ENCODE results near the gene MAPKAPK3.

The MAPKAPK3 gene

GRCh38 chr3:50575372-50575771, 41.6 kb upstream of the MAPKAPK3 start:
- no peaks in the 10 kb centered on the region for H3K9me3 ChIP-seq (ENCODE audit: control insufficient read depth, low read length)
- H3K4me1 ChIP-seq (ENCODE audit: control insufficient read depth, insufficient read depth, low read length, poor library complexity, severe bottlenecking), result no peaks in the 10 kb centered on the region
- H3K27ac ChIP-seq (ENCODE audit: low read depth, low read length, severe bottlenecking), result no peak overlapping the region
- 94 to 98% methylated on average over 4 to 6 of the region's 6 CpGs for WGBS, 2 experiments (ENCODE audit: insufficient coverage in 2 of 2)
- peaks cover 24% of the 10 kb centered on the region for H3K36me3 ChIP-seq (ENCODE audit: control insufficient read depth, insufficient read depth, low read length)
- no peak overlapping the region for H3K4me3 ChIP-seq (ENCODE audit: extremely low read depth, insufficient read depth, low read length, poor library complexity, severe bottlenecking)

- peaks cover 24% of the 10 kb centered on the region for H3K36me3 ChIP-seq (ENCODE audit: control insufficient read depth, insufficient read depth, low read length)
- H3K9me3 ChIP-seq (ENCODE audit: control insufficient read depth, low read length), result no peaks in the 10 kb centered on the region
- H3K27ac ChIP-seq (ENCODE audit: low read depth, low read length, severe bottlenecking), result no peak overlapping the region
- 100% methylated on average over 2 of the region's 2 CpGs; no CpG with 5 or more reads in 1 of the 2 experiments for WGBS, 2 experiments (ENCODE audit: insufficient coverage in 2 of 2)
- H3K4me3 ChIP-seq (ENCODE audit: extremely low read depth, insufficient read depth, low read length, poor library complexity, severe bottlenecking), result no peak overlapping the region
- H3K4me1 ChIP-seq (ENCODE audit: control insufficient read depth, insufficient read depth, low read length, poor library complexity, severe bottlenecking), result no peaks in the 10 kb centered on the region
Measured at GRCh38 chr3:50577348-50577747, 39.6 kb upstream of the MAPKAPK3 start.

- H3K4me1 ChIP-seq (ENCODE audit: control insufficient read depth, insufficient read depth, low read length, poor library complexity, severe bottlenecking), result no peaks in the 10 kb centered on the region
- no peaks in the 10 kb centered on the region for H3K9me3 ChIP-seq (ENCODE audit: control insufficient read depth, low read length)
- H3K27ac ChIP-seq (ENCODE audit: low read depth, low read length, severe bottlenecking), result no peak overlapping the region
- H3K36me3 ChIP-seq (ENCODE audit: control insufficient read depth, insufficient read depth, low read length), result peaks cover 21% of the 10 kb centered on the region
- H3K4me3 ChIP-seq (ENCODE audit: extremely low read depth, insufficient read depth, low read length, poor library complexity, severe bottlenecking), result no peak overlapping the region
- 82 to 94% methylated on average over 6 to 7 of the region's 9 CpGs for WGBS, 2 experiments (ENCODE audit: insufficient coverage in 2 of 2)
Measured at GRCh38 chr3:50580683-50581458, 36.1 kb upstream of the MAPKAPK3 start.

- H3K4me3 ChIP-seq (ENCODE audit: extremely low read depth, insufficient read depth, low read length, poor library complexity, severe bottlenecking), result no peak overlapping the region
- no peak overlapping the region for H3K27ac ChIP-seq (ENCODE audit: low read depth, low read length, severe bottlenecking)
- no peaks in the 10 kb centered on the region for H3K4me1 ChIP-seq (ENCODE audit: control insufficient read depth, insufficient read depth, low read length, poor library complexity, severe bottlenecking)
- H3K36me3 ChIP-seq (ENCODE audit: control insufficient read depth, insufficient read depth, low read length), result peaks cover 17% of the 10 kb centered on the region
- no peaks in the 10 kb centered on the region for H3K9me3 ChIP-seq (ENCODE audit: control insufficient read depth, low read length)
- WGBS, 2 experiments (ENCODE audit: insufficient coverage in 2 of 2), result 100% methylated on average over 1 to 2 of the region's 2 CpGs
Measured at GRCh38 chr3:50581459-50581842, 35.5 kb upstream of the MAPKAPK3 start.

- H3K4me3 ChIP-seq (ENCODE audit: extremely low read depth, insufficient read depth, low read length, poor library complexity, severe bottlenecking), result no peak overlapping the region
- no peaks in the 10 kb centered on the region for H3K4me1 ChIP-seq (ENCODE audit: control insufficient read depth, insufficient read depth, low read length, poor library complexity, severe bottlenecking)
- WGBS, 2 experiments (ENCODE audit: insufficient coverage in 2 of 2), result 89 to 93% methylated on average over 6 to 7 of the region's 9 CpGs
- no peaks in the 10 kb centered on the region for H3K9me3 ChIP-seq (ENCODE audit: control insufficient read depth, low read length)
- H3K27ac ChIP-seq (ENCODE audit: low read depth, low read length, severe bottlenecking), result no peak overlapping the region
- peaks cover 17% of the 10 kb centered on the region for H3K36me3 ChIP-seq (ENCODE audit: control insufficient read depth, insufficient read depth, low read length)
Measured at GRCh38 chr3:50582083-50582482, 34.9 kb upstream of the MAPKAPK3 start.

GRCh38 chr3:50583897-50584296, 33.1 kb upstream of the MAPKAPK3 start:
- no peaks in the 10 kb centered on the region for H3K4me1 ChIP-seq (ENCODE audit: control insufficient read depth, insufficient read depth, low read length, poor library complexity, severe bottlenecking)
- WGBS, 2 experiments (ENCODE audit: insufficient coverage in 2 of 2), result 91% methylated on average over 6 of the region's 6 CpGs
- peaks cover 8% of the 10 kb centered on the region for H3K36me3 ChIP-seq (ENCODE audit: control insufficient read depth, insufficient read depth, low read length)
- no peaks in the 10 kb centered on the region for H3K9me3 ChIP-seq (ENCODE audit: control insufficient read depth, low read length)
- H3K27ac ChIP-seq (ENCODE audit: low read depth, low read length, severe bottlenecking), result peak overlapping the region; percentile 50
- H3K4me3 ChIP-seq (ENCODE audit: extremely low read depth, insufficient read depth, low read length, poor library complexity, severe bottlenecking), result no peak overlapping the region

GRCh38 chr3:50584391-50584790, 32.6 kb upstream of the MAPKAPK3 start:
- Histone ChIP-seq H3K36me3 (ENCODE audit: control insufficient read depth, insufficient read depth, low read length) (peaks cover 8% of the 10 kb centered on the region), H3K9me3 (ENCODE audit: control insufficient read depth, low read length) (no peaks in the 10 kb centered on the region), H3K4me3 (ENCODE audit: extremely low read depth, insufficient read depth, low read length, poor library complexity, severe bottlenecking) (no peak overlapping the region), H3K27ac (ENCODE audit: low read depth, low read length, severe bottlenecking) (peak overlapping the region; percentile 50), H3K4me1 (ENCODE audit: control insufficient read depth, insufficient read depth, low read length, poor library complexity, severe bottlenecking) (no peaks in the 10 kb centered on the region)
- WGBS, 2 experiments (ENCODE audit: insufficient coverage in 2 of 2), result 68 to 94% methylated on average over 2 of the region's 2 CpGs

GRCh38 chr3:50585919-50586762, 30.8 kb upstream of the MAPKAPK3 start:
- H3K27ac ChIP-seq (ENCODE audit: low read depth, low read length, severe bottlenecking), result no peak overlapping the region
- no peaks in the 10 kb centered on the region for H3K36me3 ChIP-seq (ENCODE audit: control insufficient read depth, insufficient read depth, low read length)
- H3K4me1 ChIP-seq (ENCODE audit: control insufficient read depth, insufficient read depth, low read length, poor library complexity, severe bottlenecking), result no peaks in the 10 kb centered on the region
- WGBS, 2 experiments (ENCODE audit: insufficient coverage in 2 of 2), result 97 to 100% methylated on average over 2 to 3 of the region's 6 CpGs
- H3K9me3 ChIP-seq (ENCODE audit: control insufficient read depth, low read length), result no peaks in the 10 kb centered on the region
- H3K4me3 ChIP-seq (ENCODE audit: extremely low read depth, insufficient read depth, low read length, poor library complexity, severe bottlenecking), result no peak overlapping the region

- Histone ChIP-seq H3K4me1 (ENCODE audit: control insufficient read depth, insufficient read depth, low read length, poor library complexity, severe bottlenecking) (no peaks in the 10 kb centered on the region), H3K36me3 (ENCODE audit: control insufficient read depth, insufficient read depth, low read length) (no peaks in the 10 kb centered on the region), H3K27ac (ENCODE audit: low read depth, low read length, severe bottlenecking) (no peak overlapping the region), H3K9me3 (ENCODE audit: control insufficient read depth, low read length) (no peaks in the 10 kb centered on the region), H3K4me3 (ENCODE audit: extremely low read depth, insufficient read depth, low read length, poor library complexity, severe bottlenecking) (no peak overlapping the region)
- 95 to 100% methylated on average over 2 to 3 of the region's 3 CpGs for WGBS, 2 experiments (ENCODE audit: insufficient coverage in 2 of 2)
Measured at GRCh38 chr3:50586763-50587070, 30.2 kb upstream of the MAPKAPK3 start.

GRCh38 chr3:50587373-50587772, 29.6 kb upstream of the MAPKAPK3 start:
- 92 to 94% methylated on average over 3 to 5 of the region's 6 CpGs for WGBS, 2 experiments (ENCODE audit: insufficient coverage in 2 of 2)
- H3K4me3 ChIP-seq (ENCODE audit: extremely low read depth, insufficient read depth, low read length, poor library complexity, severe bottlenecking), result no peak overlapping the region
- no peak overlapping the region for H3K27ac ChIP-seq (ENCODE audit: low read depth, low read length, severe bottlenecking)
- H3K4me1 ChIP-seq (ENCODE audit: control insufficient read depth, insufficient read depth, low read length, poor library complexity, severe bottlenecking), result no peaks in the 10 kb centered on the region
- no peaks in the 10 kb centered on the region for H3K36me3 ChIP-seq (ENCODE audit: control insufficient read depth, insufficient read depth, low read length)
- H3K9me3 ChIP-seq (ENCODE audit: control insufficient read depth, low read length), result no peaks in the 10 kb centered on the region
